K562 (cell line): Measurements from ENCODE around the gene SESN2.

Source experiments
- CTCF ChIP-seq, 3 experiments: IDR thresholded peaks in 2 of 3; conservative IDR thresholded peaks in 1 of 3; 2 replicates each; pipeline ENCODE4 v1.5.1; 2011 to 2012; ENCODE audit warnings: low read length in 3 of 3, mild to moderate bottlenecking in 3 of 3, control low read depth in 2 of 3, improper control_type of control experiment in 1 of 3, inconsistent platforms in 1 of 3, low read depth in 1 of 3, mixed read lengths in 1 of 3, moderate library complexity in 1 of 3; ENCODE audit not compliant: insufficient read depth in 2 of 3
- PCBP1 ChIP-seq: fragments of 200-400 bp; formaldehyde crosslinking; IDR thresholded peaks from 2 replicates; pipeline ENCODE4 v1.6.1; 2018; ENCODE audit warnings: mild to moderate bottlenecking, low read depth, low read length; ENCODE audit not compliant: poor library complexity, severe bottlenecking

- TF ChIP-seq PCBP1 (no peak), CTCF (IDR thresholded peaks at IDR 0.05 in 2 of 3, conservative IDR thresholded peaks at IDR 0.05 in 1 of 3; ENCODE audit: insufficient read depth in 2 of 3, low read depth in 1 of 3, low read length in 3 of 3) (no peak)
These were observed 14.6 kb upstream of the SESN2 start for GRCh38 chr1:28244549-28245251.
